ENCODE measurements around the gene BMP8A.
"Not testable (repeated sequence)": the region's sequence is repeated elsewhere in the genome, so short reads cannot be mapped to it uniquely, and the experiment has no call there.

Gene BMP8A

DNA sequence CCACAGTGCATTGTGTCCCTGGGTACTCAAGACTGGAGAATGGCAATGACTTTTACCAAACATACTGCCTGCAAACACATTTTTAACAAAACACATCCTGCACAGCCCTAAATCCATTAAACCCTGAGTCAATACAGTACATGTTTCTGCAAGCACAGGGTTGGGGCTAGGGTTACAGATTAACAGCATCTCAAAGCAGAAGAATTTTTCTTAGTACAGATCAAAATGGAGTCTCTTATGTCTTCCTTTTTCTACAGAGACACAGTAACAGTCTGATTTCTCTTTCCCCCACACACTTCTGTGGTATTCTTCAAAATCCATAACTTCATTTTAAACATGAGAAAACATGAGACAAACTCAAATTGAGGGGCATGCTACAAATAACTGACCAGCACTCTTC, 13.9 kb downstream of the BMP8A start:
- DNase-seq (ENCODE audit: low read depth in 2 of 2), result no peak

- no peak for DNase-seq (ENCODE audit: low read depth in 2 of 2)
Measured at GRCh38 chr1:39507230-39507928, 15.9 kb downstream of the BMP8A start.

GRCh38 chr1:39508266-39508665, 16.8 kb downstream of the BMP8A start:
- DNase-seq (ENCODE audit: low read depth in 2 of 2), result no peak

DNA sequence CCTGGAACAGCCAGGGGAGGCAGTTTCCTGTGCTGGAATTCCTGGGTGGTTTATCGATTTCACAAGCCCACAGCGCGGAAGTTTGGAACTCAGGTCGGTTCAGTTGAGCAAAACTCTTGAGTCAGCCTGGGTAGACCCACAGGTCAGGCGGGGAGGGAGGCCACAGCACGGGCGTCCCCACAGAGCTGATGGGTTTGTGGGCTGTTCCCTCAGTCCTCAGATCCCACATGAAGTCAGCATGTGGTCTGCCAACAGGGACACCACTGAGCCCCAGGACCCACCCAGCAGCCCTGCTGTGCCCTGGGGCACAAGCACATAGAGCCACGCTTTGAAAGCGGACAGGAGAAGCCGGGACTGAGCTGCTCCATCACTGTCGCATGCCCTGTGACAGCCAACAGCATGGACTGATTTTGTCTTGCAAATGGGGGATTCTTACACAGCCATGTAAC, 17.4 kb downstream of the BMP8A start:
- no peak for DNase-seq (ENCODE audit: low read depth in 2 of 2)

- DNase-seq (ENCODE audit: low read depth in 2 of 2), result no peak
Measured at GRCh38 chr1:39509360-39510009, 18.0 kb downstream of the BMP8A start.

- not testable (repeated sequence) for DNase-seq (ENCODE audit: low read depth in 2 of 2)
Measured at GRCh38 chr1:39510570-39511186, 19.2 kb downstream of the BMP8A start.

GRCh38 chr1:39511477-39511876, 20.0 kb downstream of the BMP8A start:
- not testable (repeated sequence) for DNase-seq (ENCODE audit: low read depth in 2 of 2)

DNA sequence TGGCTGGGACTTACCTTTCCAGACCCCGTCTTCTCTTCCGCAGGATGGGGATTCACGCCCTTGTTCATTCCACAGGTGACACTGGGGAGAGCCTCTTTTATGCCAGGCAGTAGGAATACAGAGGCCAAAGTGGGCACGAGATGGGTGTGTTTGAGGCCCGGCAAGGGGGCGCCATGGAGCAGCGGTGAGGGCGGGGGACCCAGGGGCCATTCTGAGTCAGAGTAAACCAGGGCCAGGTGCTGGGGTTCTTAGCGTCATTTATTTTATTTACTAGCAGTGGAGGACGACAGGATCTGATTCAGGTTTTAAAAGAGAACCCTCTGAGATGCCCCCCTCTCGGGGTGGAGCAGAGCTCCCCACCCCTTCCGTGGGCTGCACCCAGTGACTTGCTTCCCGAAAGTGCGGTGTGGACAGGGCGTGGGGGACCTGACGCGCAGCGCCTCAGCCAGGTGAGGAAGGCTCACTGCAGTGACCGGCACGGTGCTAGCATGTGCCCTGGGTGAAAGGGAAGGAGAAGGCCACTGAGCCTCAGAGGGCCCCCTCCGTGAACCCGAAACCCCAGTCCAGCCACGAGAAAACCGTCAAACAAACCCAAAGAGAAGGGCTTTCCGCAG, 20.9 kb downstream of the BMP8A start:
- DNase-seq (ENCODE audit: low read depth in 2 of 2), result not testable (repeated sequence)

DNA sequence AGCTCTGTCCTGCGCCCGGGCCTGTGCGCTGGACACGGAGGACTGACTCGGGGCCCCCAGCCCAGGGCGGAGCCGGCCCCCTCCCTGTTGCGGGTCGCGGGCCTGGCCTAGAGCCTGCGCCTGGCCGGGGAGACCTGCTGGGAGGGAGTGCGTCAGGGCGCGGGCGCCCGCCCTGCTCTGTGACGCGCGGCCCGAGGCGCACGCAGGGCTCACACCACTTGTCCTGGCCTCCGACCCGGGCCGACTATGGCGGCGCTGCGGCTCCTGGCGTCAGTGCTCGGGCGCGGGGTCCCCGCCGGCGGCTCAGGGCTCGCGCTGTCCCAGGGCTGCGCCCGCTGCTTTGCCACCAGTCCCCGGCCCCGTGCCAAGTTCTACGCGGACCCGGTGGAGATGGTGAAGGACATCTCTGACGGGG, 23.3 kb downstream of the BMP8A start:
- not testable (repeated sequence) for DNase-seq (ENCODE audit: low read depth in 2 of 2)

GRCh38 chr1:39515131-39516086, 24.0 kb downstream of the BMP8A start:
- DNase-seq (ENCODE audit: low read depth in 2 of 2), result not testable (repeated sequence)

DNA sequence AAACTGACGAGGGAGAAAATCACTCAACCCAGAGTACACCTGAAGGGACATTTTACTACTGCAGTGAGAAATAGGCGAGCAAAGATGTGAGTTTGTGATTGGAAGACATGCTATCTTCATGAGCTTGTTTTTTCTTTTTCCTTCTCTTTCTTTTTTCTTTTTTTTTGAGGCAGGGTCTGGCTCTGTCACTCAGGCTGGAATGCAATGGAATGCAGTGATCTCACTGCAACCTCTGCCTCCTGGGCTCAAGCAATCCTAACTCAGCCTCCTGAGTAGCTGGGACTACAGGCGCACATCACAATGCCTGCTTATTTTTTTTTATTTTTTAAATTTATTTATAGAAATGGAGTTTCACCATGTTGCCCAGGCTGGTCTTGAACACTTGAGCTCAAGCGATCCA, 25.4 kb downstream of the BMP8A start:
- DNase-seq (ENCODE audit: low read depth in 2 of 2), result not testable (repeated sequence)

DNA sequence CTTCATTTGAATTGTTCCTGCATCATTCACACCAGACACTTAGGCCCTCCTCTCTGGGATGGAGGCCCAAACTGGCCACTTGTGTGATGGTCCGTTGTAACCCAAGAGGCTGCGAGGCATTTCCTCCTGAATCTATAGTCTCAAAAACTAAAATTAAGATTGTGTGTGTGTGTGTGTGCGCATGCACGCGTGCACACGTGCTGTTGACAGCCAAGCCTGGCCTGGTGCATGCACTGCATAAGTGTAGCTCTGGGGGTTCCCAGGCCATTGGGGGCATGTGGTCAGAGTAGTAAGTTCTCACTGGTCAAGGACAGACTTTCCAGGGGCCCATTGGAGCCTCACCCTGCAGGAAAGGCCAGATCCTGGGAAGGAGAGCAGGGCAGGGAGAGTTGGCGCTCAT, 26.5 kb downstream of the BMP8A start:
- not testable (repeated sequence) for DNase-seq (ENCODE audit: low read depth in 2 of 2)

- DNase-seq (ENCODE audit: low read depth in 2 of 2), result not testable (repeated sequence)
Measured at GRCh38 chr1:39519376-39519775, 27.9 kb downstream of the BMP8A start.

DNA sequence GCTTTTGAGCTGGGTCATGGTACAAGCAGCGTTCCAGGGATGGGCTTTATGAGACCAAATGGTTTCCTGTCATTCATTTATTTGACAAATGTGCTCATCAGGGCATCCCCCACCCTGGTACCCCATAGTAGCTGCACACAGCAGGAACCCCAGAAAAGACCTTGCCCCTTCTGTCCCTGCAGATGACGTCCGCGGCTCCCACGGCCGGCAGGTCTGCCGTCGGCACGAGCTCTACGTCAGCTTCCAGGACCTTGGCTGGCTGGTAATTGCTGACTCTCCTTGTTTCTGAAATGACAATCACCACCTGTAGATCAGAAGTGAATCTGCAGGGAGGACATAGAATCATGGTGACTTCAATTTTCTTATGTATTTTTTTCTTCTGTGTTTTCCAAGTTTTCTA, 30.8 kb downstream of the BMP8A start:
- DNase-seq (ENCODE audit: low read depth in 2 of 2), result not testable (repeated sequence)

- no peak for DNase-seq (ENCODE audit: low read depth in 2 of 2)
Measured at GRCh38 chr1:39522661-39523567, 31.5 kb downstream of the BMP8A start.

DNA sequence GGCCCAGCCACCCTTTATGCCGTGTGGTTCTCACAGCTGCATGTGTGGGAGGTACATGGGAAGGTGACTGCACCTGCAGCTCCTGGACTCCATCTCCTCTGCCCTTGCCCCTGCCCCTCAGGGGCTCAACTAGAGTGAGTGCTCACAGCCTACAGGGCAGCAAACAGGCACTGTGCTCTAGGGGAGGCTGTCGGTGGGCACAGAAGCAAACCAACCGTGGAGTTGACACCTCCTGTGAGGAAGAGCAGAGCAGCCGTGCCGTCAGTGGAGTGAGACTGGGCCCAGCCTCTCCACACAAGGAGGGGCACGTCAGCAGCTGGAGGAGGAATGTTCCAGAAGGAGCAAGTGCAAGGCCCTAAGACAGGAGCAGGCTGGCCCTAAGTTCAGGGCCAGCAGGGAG, 32.7 kb downstream of the BMP8A start:
- DNase-seq (ENCODE audit: low read depth in 2 of 2), result no peak

DNA sequence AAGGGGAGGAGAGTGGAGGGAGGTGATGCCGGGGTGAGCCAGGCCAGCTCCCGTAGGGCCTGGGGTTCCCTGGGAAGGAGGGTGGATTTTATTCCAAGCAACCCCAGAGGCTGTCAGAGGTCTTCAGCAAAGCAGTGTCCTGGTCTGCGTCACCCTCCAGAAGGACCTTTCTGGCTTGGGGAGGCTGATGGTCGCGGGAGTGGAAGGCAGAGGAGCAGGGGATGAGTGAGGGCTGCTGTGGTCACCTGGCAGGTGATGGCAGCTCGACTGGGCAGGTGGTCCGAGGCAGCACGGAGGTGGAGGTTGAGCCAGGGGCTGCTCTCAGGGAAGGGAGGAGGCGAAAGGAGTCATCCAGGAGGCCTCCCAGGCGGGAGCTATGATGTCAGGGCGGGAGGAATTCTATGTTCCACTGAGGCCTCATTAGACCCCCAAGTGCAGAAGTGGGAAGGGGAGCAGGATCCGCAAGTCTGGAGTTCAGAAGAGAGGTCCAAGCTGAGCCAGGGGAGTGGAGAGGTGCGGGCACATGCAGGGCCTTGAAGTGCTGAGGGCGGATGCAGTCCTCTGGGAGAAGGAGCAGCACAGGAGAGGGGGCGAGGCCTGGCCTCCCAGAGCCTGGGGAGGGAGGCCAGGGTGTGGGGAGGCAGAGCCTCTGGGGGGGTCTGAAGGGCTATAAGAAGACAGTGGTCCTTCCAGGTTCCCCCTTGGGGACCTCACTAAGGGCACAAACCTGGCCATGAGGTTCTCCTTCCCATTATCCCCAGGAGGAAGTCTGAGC, 33.3 kb downstream of the BMP8A start:
- no peak for DNase-seq (ENCODE audit: low read depth in 2 of 2)

GRCh38 chr1:39525366-39526165, 34.1 kb downstream of the BMP8A start:
- no peak for DNase-seq (ENCODE audit: low read depth in 2 of 2)

Measured in stimulated activated CD4-positive, alpha-beta T cell treated with anti-CD3 and anti-CD28 coated beads, Interleukin-12 subunit alpha, Interleukin-12 subunit beta, amount 100 ng/mL, for 24 hours (primary cell).